ENCODE measurements around the gene RNF4.
"Not testable (repeated sequence)": the region's sequence is repeated elsewhere in the genome, so short reads cannot be mapped to it uniquely, and the experiment has no call there.

The RNF4 gene

DNA sequence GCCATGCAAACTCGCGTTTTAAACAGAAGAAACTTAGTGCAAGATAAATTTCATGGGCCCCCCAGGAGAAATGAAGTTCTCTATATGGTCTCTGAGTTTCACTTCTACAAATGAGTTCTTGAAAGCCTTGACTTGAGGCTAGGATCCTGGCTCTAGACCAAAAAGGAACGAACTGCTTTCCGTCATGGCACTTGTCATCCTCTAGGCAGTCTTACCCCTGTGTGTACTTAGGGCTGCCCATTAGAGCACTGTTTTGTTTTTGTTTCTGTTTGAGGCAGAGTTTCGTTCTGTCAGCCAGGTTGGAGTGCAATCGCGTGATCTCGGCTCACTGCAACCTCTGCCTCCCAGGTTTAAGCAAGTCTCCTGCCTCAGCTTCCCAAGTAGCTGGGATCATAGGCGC, 29.0 kb downstream of the RNF4 start:
- Histone ChIP-seq H3K9me3 (ENCODE audit: control insufficient read depth, low read length) (no peaks in the 10 kb centered on the region), H3K9ac (ENCODE audit: low read length) (no peak overlapping the region), H3K4me1 (ENCODE audit: control insufficient read depth, insufficient read depth, low read length) (peaks cover 8% of the 10 kb centered on the region), H3K36me3 (ENCODE audit: control insufficient read depth, insufficient read depth, low read length, severe bottlenecking) (peaks cover 66% of the 10 kb centered on the region), H3K27me3 (replicated peaks; ENCODE audit: control insufficient read depth, insufficient read depth, low read length) (no peaks in the 10 kb centered on the region), H3K4me3 (ENCODE audit: low read length) (no peak overlapping the region)
- DNase-seq (ENCODE audit: low read depth): no peak

GRCh38 chr4:2500547-2500946, 31.6 kb downstream of the RNF4 start:
- no peak for DNase-seq (ENCODE audit: low read depth)
- H3K36me3 ChIP-seq (ENCODE audit: control insufficient read depth, insufficient read depth, low read length, severe bottlenecking): peaks cover 73% of the 10 kb centered on the region
- no peaks in the 10 kb centered on the region for H3K27me3 ChIP-seq (replicated peaks; ENCODE audit: control insufficient read depth, insufficient read depth, low read length)
- no peaks in the 10 kb centered on the region for H3K9me3 ChIP-seq (ENCODE audit: control insufficient read depth, low read length)
- no peak overlapping the region for H3K9ac ChIP-seq (ENCODE audit: low read length)
- peaks cover 8% of the 10 kb centered on the region for H3K4me1 ChIP-seq (ENCODE audit: control insufficient read depth, insufficient read depth, low read length)
- H3K4me3 ChIP-seq (ENCODE audit: low read length): no peak overlapping the region

- Histone ChIP-seq H3K4me3 (ENCODE audit: low read length) (no peak overlapping the region), H3K27me3 (replicated peaks; ENCODE audit: control insufficient read depth, insufficient read depth, low read length) (no peaks in the 10 kb centered on the region), H3K9me3 (ENCODE audit: control insufficient read depth, low read length) (no peaks in the 10 kb centered on the region), H3K4me1 (ENCODE audit: control insufficient read depth, insufficient read depth, low read length) (peaks cover 8% of the 10 kb centered on the region), H3K36me3 (ENCODE audit: control insufficient read depth, insufficient read depth, low read length, severe bottlenecking) (peaks cover 76% of the 10 kb centered on the region), H3K9ac (ENCODE audit: low read length) (no peak overlapping the region)
- DNase-seq (ENCODE audit: low read depth): no peak
Measured at GRCh38 chr4:2501034-2501594, 32.2 kb downstream of the RNF4 start.

- Histone ChIP-seq H3K9ac (ENCODE audit: low read length) (no peak overlapping the region), H3K27me3 (replicated peaks; ENCODE audit: control insufficient read depth, insufficient read depth, low read length) (no peaks in the 10 kb centered on the region), H3K4me3 (ENCODE audit: low read length) (no peak overlapping the region), H3K36me3 (ENCODE audit: control insufficient read depth, insufficient read depth, low read length, severe bottlenecking) (peaks cover 73% of the 10 kb centered on the region), H3K4me1 (ENCODE audit: control insufficient read depth, insufficient read depth, low read length) (peaks cover 8% of the 10 kb centered on the region), H3K9me3 (ENCODE audit: control insufficient read depth, low read length) (no peaks in the 10 kb centered on the region)
- no peak for DNase-seq (ENCODE audit: low read depth)
Measured at GRCh38 chr4:2503809-2504208, 34.9 kb downstream of the RNF4 start.

GRCh38 chr4:2507259-2507658, 38.4 kb downstream of the RNF4 start:
- peaks cover 67% of the 10 kb centered on the region for H3K36me3 ChIP-seq (ENCODE audit: control insufficient read depth, insufficient read depth, low read length, severe bottlenecking)
- H3K4me3 ChIP-seq (ENCODE audit: low read length): no peak overlapping the region
- no peaks in the 10 kb centered on the region for H3K9me3 ChIP-seq (ENCODE audit: control insufficient read depth, low read length)
- H3K9ac ChIP-seq (ENCODE audit: low read length): no peak overlapping the region
- no peaks in the 10 kb centered on the region for H3K4me1 ChIP-seq (ENCODE audit: control insufficient read depth, insufficient read depth, low read length)
- no peak for DNase-seq (ENCODE audit: low read depth)
- no peaks in the 10 kb centered on the region for H3K27me3 ChIP-seq (replicated peaks; ENCODE audit: control insufficient read depth, insufficient read depth, low read length)

- Histone ChIP-seq H3K27me3 (replicated peaks; ENCODE audit: control insufficient read depth, insufficient read depth, low read length) (no peaks in the 10 kb centered on the region), H3K9ac (ENCODE audit: low read length) (no peak overlapping the region), H3K36me3 (ENCODE audit: control insufficient read depth, insufficient read depth, low read length, severe bottlenecking) (peaks cover 70% of the 10 kb centered on the region), H3K4me3 (ENCODE audit: low read length) (no peak overlapping the region), H3K9me3 (ENCODE audit: control insufficient read depth, low read length) (no peaks in the 10 kb centered on the region), H3K4me1 (ENCODE audit: control insufficient read depth, insufficient read depth, low read length) (no peaks in the 10 kb centered on the region)
- DNase-seq (ENCODE audit: low read depth): no peak
Measured at GRCh38 chr4:2507855-2508254, 38.9 kb downstream of the RNF4 start.

DNA sequence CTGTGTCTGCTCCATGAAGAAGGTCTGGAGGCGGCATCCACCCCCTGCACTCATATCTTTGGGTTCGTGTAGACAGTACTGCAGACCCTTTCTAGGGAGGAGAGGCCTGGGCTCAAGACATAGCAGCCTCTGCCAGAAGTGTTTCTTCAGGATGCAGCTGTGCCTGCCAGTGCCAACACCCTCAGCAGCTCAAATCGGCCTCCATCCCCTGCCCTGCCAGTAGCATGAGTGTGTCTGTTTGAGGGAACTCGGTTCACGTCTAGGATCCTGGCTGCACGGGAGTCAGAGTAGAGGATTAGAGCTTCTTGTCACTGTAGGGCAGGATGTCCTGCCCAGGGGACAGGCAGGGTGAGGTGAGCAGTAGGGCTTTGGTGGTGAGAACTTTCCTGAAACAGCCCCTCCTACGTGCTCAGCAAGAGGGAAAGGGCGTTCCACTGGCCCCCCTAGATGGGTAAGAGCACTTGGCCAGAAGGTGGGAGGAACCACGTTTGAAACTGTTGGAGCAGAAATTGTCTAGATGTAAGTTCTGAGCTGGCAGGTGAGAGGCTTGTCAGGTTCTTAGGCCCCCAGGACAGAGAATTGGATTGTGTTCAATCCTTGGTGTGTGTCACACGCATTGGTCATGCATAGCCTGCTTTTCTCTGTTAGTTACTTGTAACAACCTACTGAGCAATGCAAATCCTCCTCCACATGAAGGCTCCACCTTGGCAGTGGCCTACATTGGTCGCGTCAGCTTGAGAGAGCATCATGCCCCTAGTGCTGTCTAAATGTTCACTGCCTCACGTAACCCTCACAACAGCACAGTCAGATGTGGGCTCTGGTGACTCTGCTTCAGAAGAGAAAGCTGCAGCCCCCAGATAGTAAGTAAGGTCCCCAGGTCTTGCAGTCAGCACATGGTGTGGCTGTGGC, 41.7 kb downstream of the RNF4 start:
- H3K36me3 ChIP-seq (ENCODE audit: control insufficient read depth, insufficient read depth, low read length, severe bottlenecking): peaks cover 79% of the 10 kb centered on the region
- DNase-seq (ENCODE audit: low read depth): no peak
- H3K9ac ChIP-seq (ENCODE audit: low read length): no peak overlapping the region
- H3K27me3 ChIP-seq (replicated peaks; ENCODE audit: control insufficient read depth, insufficient read depth, low read length): no peaks in the 10 kb centered on the region
- peaks cover 4% of the 10 kb centered on the region for H3K4me1 ChIP-seq (ENCODE audit: control insufficient read depth, insufficient read depth, low read length)
- no peak overlapping the region for H3K4me3 ChIP-seq (ENCODE audit: low read length)
- H3K9me3 ChIP-seq (ENCODE audit: control insufficient read depth, low read length): no peaks in the 10 kb centered on the region

DNA sequence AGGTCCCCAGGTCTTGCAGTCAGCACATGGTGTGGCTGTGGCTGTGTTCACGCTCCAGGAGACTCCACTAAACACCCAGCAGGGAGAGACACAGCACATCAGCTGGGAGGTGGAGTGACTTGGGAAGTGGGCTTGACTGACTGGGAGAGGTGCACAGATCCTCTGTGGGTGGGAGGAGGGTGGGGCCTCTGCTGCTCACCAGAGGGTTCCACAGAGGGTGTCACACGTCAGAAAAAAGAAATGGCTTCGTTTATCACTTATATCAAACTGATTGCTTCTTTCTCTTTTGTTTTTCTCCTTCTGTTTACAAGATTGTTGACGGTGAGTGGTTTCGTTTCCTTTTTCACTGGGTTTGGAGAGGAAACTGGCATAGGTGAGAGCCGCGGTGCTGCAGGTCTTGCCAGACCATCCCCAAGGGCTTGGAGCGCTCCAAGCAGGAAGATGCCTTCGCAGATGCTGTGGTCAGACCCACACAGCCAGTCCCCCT, 42.8 kb downstream of the RNF4 start:
- no peak overlapping the region for H3K9ac ChIP-seq (ENCODE audit: low read length)
- H3K27me3 ChIP-seq (replicated peaks; ENCODE audit: control insufficient read depth, insufficient read depth, low read length): no peaks in the 10 kb centered on the region
- no peak overlapping the region for H3K4me3 ChIP-seq (ENCODE audit: low read length)
- DNase-seq (ENCODE audit: low read depth): no peak
- H3K36me3 ChIP-seq (ENCODE audit: control insufficient read depth, insufficient read depth, low read length, severe bottlenecking): peaks cover 70% of the 10 kb centered on the region
- no peaks in the 10 kb centered on the region for H3K9me3 ChIP-seq (ENCODE audit: control insufficient read depth, low read length)
- peaks cover 12% of the 10 kb centered on the region for H3K4me1 ChIP-seq (ENCODE audit: control insufficient read depth, insufficient read depth, low read length)

DNA sequence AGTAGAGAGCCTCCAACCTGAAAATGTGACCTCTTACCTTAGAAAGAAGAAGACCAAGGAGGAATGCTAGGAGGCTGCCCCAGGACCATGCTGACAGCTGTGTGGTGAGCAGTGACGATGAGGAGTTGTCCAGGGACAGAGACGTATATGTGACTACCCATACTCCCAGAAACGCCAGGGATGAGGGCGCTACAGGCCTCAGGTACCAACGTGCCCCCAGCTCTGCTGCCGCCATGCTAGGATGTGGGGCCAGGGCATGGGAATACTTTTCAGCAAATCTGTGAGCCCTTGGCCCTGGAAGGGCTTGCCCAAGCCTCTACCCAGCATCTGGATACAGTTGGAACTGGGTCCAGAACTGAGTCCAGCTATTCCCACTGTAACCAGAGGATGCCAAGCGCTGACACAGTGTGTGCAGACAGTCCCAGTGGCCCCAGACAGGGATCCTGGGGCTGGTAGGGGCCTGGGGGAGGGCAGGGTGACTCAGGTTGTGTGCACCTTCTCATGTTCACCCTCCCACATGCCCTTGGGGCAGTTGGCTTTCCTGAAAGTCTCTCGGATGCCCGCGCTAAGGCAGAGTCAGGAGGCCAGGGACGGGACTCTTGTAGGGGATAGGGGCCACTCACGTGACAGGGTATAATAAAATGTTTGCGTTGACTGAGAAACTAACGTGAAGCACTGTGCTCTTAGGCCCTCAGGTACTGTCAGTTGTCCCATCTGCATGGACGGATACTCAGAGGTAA, 43.7 kb downstream of the RNF4 start:
- DNase-seq (ENCODE audit: low read depth): no peak
- H3K27me3 ChIP-seq (replicated peaks; ENCODE audit: control insufficient read depth, insufficient read depth, low read length): no peaks in the 10 kb centered on the region
- no peak overlapping the region for H3K4me3 ChIP-seq (ENCODE audit: low read length)
- H3K4me1 ChIP-seq (ENCODE audit: control insufficient read depth, insufficient read depth, low read length): peaks cover 12% of the 10 kb centered on the region
- H3K9me3 ChIP-seq (ENCODE audit: control insufficient read depth, low read length): no peaks in the 10 kb centered on the region
- no peak overlapping the region for H3K9ac ChIP-seq (ENCODE audit: low read length)
- peaks cover 64% of the 10 kb centered on the region for H3K36me3 ChIP-seq (ENCODE audit: control insufficient read depth, insufficient read depth, low read length, severe bottlenecking)

- DNase-seq (ENCODE audit: low read depth): not testable (repeated sequence)
- H3K36me3 ChIP-seq (ENCODE audit: control insufficient read depth, insufficient read depth, low read length, severe bottlenecking): peaks cover 56% of the 10 kb centered on the region
Measured at GRCh38 chr4:2514193-2514592, 45.3 kb downstream of the RNF4 start.

GRCh38 chr4:2514944-2515343, 46.0 kb downstream of the RNF4 start:
- Histone ChIP-seq H3K4me1 (ENCODE audit: control insufficient read depth, insufficient read depth, low read length) (peaks cover 12% of the 10 kb centered on the region), H3K36me3 (ENCODE audit: control insufficient read depth, insufficient read depth, low read length, severe bottlenecking) (peaks cover 49% of the 10 kb centered on the region)
- not testable (repeated sequence) for DNase-seq (ENCODE audit: low read depth); H3K9me3 ChIP-seq (ENCODE audit: control insufficient read depth, low read length); H3K4me3 ChIP-seq (ENCODE audit: low read length); H3K27me3 ChIP-seq (replicated peaks; ENCODE audit: control insufficient read depth, insufficient read depth, low read length); H3K9ac ChIP-seq (ENCODE audit: low read length)

More at GRCh38 chr4:2514193-2514592, 45.3 kb downstream of the RNF4 start:
- not testable (repeated sequence) for H3K9ac ChIP-seq (ENCODE audit: low read length); H3K9me3 ChIP-seq (ENCODE audit: control insufficient read depth, low read length); H3K4me3 ChIP-seq (ENCODE audit: low read length); H3K27me3 ChIP-seq (replicated peaks; ENCODE audit: control insufficient read depth, insufficient read depth, low read length)
- peaks cover 12% of the 10 kb centered on the region for H3K4me1 ChIP-seq (ENCODE audit: control insufficient read depth, insufficient read depth, low read length)
